ENCODE measurements around the gene GNG13.

Gene GNG13

GRCh38 chr16:769184-769784, 31.2 kb downstream of the GNG13 start:
- Histone ChIP-seq H3K27ac (no peak overlapping the region), H4K20me1 (ENCODE audit: insufficient read depth) (no peaks in the 10 kb centered on the region), H3K9ac (no peak overlapping the region), H3K36me3 (ENCODE audit: insufficient read depth) (no peaks in the 10 kb centered on the region), H3K4me3 (IDR thresholded peaks at IDR 0.05; ENCODE audit: insufficient read depth, low read depth, low read length) (no peak overlapping the region), H3K4me2 (no peak overlapping the region), H3K4me1 (ENCODE audit: low read depth, poor library complexity, severe bottlenecking) (no peaks in the 10 kb centered on the region), H3K79me2 (ENCODE audit: insufficient read depth, low read depth) (no peaks in the 10 kb centered on the region), H2AFZ (ENCODE audit: low read depth) (no peak overlapping the region), H3K27me3 (ENCODE audit: insufficient read depth, low read depth) (peaks cover 69% of the 10 kb centered on the region)
- no peak for TF ChIP-seq CTCF (conservative IDR thresholded peaks at IDR 0.05; ENCODE audit: low read depth, low read length)

GRCh38 chr16:768428-768827, 32.1 kb downstream of the GNG13 start:
- Histone ChIP-seq H2AFZ (ENCODE audit: low read depth) (no peak overlapping the region), H3K27me3 (ENCODE audit: insufficient read depth, low read depth) (peaks cover 67% of the 10 kb centered on the region), H3K4me3 (IDR thresholded peaks at IDR 0.05; ENCODE audit: insufficient read depth, low read depth, low read length) (no peak overlapping the region), H3K4me2 (no peak overlapping the region), H3K27ac (no peak overlapping the region), H3K4me1 (ENCODE audit: low read depth, poor library complexity, severe bottlenecking) (no peaks in the 10 kb centered on the region), H3K36me3 (ENCODE audit: insufficient read depth) (no peaks in the 10 kb centered on the region), H3K79me2 (ENCODE audit: insufficient read depth, low read depth) (no peaks in the 10 kb centered on the region), H3K9ac (no peak overlapping the region), H4K20me1 (ENCODE audit: insufficient read depth) (no peaks in the 10 kb centered on the region)
- no peak for TF ChIP-seq CTCF (conservative IDR thresholded peaks at IDR 0.05; ENCODE audit: low read depth, low read length)

GRCh38 chr16:767743-768235, 32.7 kb downstream of the GNG13 start:
- Histone ChIP-seq H3K27ac (no peak overlapping the region), H3K9ac (no peak overlapping the region), H3K4me2 (no peak overlapping the region), H3K79me2 (ENCODE audit: insufficient read depth, low read depth) (no peaks in the 10 kb centered on the region), H2AFZ (ENCODE audit: low read depth) (no peak overlapping the region), H3K4me3 (IDR thresholded peaks at IDR 0.05; ENCODE audit: insufficient read depth, low read depth, low read length) (no peak overlapping the region), H3K27me3 (ENCODE audit: insufficient read depth, low read depth) (peaks cover 67% of the 10 kb centered on the region), H3K36me3 (ENCODE audit: insufficient read depth) (no peaks in the 10 kb centered on the region), H4K20me1 (ENCODE audit: insufficient read depth) (no peaks in the 10 kb centered on the region), H3K4me1 (ENCODE audit: low read depth, poor library complexity, severe bottlenecking) (no peaks in the 10 kb centered on the region)
- TF ChIP-seq CTCF (conservative IDR thresholded peaks at IDR 0.05; ENCODE audit: low read depth, low read length) = no peak

GRCh38 chr16:766820-767640, 33.5 kb downstream of the GNG13 start:
- no peak overlapping the region for H3K4me2 ChIP-seq
- no peak overlapping the region for H3K9ac ChIP-seq
- H3K27ac ChIP-seq = no peak overlapping the region
- H3K79me2 ChIP-seq (ENCODE audit: insufficient read depth, low read depth) = no peaks in the 10 kb centered on the region
- no peak overlapping the region for H2AFZ ChIP-seq (ENCODE audit: low read depth)
- H3K36me3 ChIP-seq (ENCODE audit: insufficient read depth) = no peaks in the 10 kb centered on the region
- peaks cover 69% of the 10 kb centered on the region for H3K27me3 ChIP-seq (ENCODE audit: insufficient read depth, low read depth)
- TF ChIP-seq CTCF (conservative IDR thresholded peaks at IDR 0.05; ENCODE audit: low read depth, low read length) = no peak
- H3K4me3 ChIP-seq (IDR thresholded peaks at IDR 0.05; ENCODE audit: insufficient read depth, low read depth, low read length) = no peak overlapping the region
- H4K20me1 ChIP-seq (ENCODE audit: insufficient read depth) = no peaks in the 10 kb centered on the region
- no peaks in the 10 kb centered on the region for H3K4me1 ChIP-seq (ENCODE audit: low read depth, poor library complexity, severe bottlenecking)
